GM21367 (cell line): ENCODE results near the gene CTRB2.
"Not testable (repeated sequence)": the region's sequence is repeated elsewhere in the genome, so short reads cannot be mapped to it uniquely, and the experiment has no call there.

Source experiments
- ATAC-seq: cut with Tn5 transposase; IDR thresholded peaks from one replicate; pipeline ENCODE4 v1.9.1; 2021; ENCODE audit not compliant: unreplicated experiment

The CTRB2 gene

DNA sequence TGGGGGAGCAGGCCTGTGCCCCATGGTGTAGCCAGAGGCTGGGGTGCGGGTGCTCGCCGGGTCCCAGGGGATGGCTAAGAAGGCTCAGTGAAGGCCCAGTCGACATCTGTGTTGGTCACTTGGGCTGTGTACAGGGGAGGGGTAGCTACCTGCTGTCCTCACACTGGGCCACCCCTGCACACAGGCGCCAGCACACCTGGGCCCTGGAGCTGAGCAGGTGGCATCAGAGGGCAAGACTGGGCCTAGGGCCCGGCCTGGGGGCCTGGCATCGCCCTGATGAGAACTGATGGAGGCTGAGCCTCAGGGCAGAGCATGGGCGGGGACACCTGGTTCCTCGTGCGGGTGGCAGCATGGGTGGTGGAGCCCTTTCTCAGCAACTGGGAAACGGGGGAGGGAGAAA lies 870 bp upstream of the CTRB2 start:
- ATAC-seq: no peak

DNA sequence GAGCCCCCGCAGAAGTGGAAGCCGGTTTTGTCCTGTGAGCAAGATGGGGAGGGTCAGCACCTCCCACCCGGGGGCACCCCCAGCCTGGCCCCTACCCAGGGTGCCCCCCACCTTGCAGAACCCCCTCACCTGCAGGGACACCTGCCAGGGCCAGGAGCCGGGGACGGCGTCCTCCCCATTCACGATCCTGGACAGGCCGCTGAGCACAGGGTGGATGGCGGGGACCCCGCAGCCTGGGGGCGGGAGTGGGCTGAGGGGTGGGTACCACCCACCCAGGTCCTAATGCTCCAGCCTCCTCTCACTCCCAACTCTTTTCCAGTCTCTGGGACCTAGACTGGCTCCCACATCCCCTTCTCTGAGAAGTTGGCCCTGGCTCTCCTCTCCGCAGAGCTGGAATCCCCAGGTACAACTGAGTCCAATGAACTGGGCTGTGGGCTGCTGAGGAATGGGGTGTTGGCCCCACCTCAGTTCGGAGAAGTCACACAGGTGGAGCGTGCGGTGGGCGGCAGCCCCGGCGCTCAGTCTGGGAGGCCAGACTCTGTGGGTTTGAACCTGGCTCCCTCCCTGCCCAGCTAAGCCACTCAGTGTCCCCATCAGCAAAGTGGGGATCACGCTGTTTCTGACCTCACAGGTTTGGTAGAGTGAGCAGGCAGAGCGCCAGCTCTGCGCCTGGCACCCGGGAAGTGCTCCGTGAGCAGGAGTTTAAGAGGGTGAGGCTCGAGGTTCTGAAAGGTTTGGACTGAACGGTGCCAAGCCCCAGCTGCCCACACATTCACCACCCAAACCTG lies 806 bp downstream of the CTRB2 start:
- not testable (repeated sequence) for ATAC-seq

- ATAC-seq: not testable (repeated sequence)
Measured at GRCh38 chr16:75205438-75205837, 1.5 kb downstream of the CTRB2 start.

DNA sequence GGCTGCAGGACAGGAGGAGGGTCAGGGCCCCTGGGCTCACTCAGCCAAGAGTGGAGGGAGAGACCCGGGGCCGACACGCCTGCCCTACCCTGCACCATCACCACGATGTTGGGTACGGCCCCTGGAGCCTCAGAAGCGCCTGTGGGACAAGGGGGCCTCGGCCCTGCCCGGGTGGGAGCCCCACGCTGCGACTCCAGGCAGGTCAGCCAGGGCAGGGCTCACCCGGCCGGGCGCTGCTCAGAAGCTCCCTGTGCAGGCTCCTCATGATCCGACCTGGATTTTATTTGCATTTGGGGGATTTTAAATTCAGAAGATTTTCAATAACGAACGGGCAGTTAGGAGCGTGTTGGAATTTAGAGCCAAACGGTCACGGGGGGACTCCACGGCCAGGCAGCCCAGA lies 2.1 kb downstream of the CTRB2 start:
- not testable (repeated sequence) for ATAC-seq

GRCh38 chr16:75204410-75204758 lies 2.6 kb downstream of the CTRB2 start:
- ATAC-seq: no peak

DNA sequence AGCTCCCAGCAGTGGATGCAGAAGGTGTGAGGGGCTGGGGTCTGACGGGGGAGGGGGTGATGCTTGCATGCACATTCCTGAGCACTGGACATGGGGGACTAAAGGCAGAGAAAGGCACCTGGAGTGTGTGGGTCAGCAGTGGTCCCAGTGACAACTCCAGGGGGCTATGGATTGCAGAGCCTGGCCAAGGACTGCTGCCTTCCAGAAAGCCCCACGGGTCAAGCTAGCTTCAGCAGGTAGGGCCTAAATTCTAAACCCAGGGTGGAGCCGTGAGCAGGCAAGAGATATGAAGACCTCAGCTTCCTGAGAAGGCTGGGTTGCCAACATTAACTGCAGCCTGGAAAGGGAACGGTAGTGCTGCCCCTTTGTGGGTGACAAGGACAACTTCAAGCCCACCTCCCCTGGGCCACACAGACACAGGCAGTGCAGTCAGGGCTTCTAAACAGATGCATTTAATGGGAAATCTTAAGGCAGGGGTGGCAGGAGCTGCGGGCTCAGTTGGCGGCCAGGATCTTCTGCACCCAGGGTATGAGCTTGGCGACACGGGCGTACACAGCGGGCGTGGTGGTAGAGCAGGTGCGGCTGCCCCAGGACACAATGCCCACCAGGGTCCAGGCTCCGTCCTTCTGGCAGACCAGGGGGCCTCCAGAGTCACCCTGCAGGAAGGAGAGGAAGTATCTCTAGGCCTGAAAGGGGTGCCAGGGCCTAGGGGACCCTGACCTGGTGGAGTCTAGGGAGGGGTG lies 3.1 kb downstream of the CTRB2 start:
- ATAC-seq: no peak

DNA sequence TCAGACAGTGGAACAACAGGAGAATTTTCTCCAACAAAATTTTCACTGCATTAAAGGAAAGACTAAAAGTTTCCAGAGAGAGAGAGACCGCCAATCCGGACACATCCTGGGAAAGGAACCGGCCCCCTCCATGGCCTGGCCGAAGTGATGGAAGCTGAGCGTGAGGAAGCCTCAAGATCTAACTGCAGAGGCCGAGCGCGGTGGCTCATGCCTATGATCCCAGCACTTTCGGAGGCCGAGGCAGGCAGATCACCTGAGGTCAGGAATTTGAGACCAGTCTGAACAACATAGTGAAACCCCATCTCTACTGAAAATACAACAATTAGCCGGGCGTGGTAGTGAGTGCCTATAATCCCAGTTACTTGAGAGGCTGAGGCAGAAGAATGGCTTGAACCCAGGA lies 3.9 kb downstream of the CTRB2 start:
- ATAC-seq: no peak

- ATAC-seq: no peak
Measured at GRCh38 chr16:75202069-75202590, 4.8 kb downstream of the CTRB2 start.

DNA sequence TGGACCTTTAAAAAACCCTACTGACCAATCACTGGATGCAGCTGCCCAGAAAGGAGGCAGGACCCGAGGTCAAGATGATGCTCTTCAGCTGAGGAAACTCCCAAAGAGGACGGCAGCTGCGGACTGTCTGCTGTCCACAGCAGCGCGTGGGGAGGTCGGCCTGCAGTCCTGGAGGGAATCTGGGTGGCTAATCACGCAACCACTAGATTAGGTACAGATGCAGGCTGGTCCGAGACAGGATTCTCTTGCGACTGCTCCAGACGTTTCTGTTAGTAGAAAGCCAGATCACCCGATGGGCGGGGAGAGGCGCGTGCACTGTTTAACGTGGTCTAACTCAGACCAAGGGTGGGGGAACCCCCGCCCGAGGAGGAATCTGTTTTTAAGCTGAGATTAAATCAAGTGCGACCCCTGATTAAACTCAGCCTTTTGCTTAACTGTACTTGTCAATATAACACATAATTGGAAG lies 8.8 kb downstream of the CTRB2 start:
- ATAC-seq: no peak

- no peak for ATAC-seq
Measured at GRCh38 chr16:75197522-75198134, 9.3 kb downstream of the CTRB2 start.

DNA sequence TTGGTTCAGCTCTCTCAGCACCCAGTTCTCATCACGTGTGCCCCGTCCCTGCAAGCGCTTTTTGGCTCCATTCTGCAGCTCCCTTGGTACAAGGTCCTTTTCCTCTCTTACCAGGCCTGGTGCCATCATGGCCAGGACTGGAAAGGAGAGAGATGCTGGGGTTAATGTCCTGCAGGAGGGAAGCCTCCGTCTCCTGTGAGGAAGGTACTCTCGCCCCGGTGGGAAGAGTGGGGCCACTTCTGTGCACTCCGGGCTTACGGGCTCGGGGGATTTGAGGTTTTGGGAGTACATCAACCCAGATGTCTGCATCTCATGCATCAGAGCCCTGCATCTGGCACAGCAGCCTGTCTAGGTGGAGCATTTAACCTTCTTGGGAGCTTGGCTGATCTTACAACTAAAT lies 10.1 kb downstream of the CTRB2 start:
- ATAC-seq: no peak

- no peak for ATAC-seq
Measured at GRCh38 chr16:75195811-75196790, 10.9 kb downstream of the CTRB2 start.

- ATAC-seq: no peak
Measured at GRCh38 chr16:75193730-75194444, 13.1 kb downstream of the CTRB2 start.

GRCh38 chr16:75193265-75193650 lies 13.7 kb downstream of the CTRB2 start:
- ATAC-seq: no peak

DNA sequence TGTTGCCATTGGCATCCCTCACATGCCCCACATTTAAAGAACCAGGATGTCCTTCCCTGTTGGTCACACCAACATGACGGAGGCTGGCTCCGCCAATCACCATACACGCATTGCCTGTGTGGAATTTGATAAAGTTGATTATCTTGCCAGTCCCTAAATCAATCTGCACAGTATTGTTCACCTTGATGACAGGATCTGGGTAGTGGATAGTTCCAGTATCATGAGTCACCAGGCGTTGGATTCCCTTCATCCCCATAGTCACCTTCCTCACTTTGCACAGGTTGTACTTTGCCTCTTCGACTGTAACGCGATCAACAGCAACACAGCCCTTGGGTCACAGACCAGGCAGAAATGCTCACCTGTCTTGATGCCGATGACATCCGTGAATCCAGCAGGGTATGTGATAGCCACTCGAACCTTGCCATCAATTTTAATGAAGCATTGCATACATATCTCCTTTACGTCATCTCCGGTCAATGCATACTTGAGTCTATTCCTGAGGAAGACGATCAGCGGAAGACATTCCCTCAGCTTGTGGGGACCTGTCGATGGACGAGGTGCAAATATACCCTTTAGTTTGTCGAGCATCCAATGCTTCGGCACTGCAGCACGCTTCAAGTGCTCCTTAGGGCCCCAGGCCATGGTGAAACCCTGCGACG lies 14.2 kb downstream of the CTRB2 start:
- ATAC-seq: no peak

GRCh38 chr16:75189638-75190245 lies 17.2 kb downstream of the CTRB2 start:
- no peak for ATAC-seq

DNA sequence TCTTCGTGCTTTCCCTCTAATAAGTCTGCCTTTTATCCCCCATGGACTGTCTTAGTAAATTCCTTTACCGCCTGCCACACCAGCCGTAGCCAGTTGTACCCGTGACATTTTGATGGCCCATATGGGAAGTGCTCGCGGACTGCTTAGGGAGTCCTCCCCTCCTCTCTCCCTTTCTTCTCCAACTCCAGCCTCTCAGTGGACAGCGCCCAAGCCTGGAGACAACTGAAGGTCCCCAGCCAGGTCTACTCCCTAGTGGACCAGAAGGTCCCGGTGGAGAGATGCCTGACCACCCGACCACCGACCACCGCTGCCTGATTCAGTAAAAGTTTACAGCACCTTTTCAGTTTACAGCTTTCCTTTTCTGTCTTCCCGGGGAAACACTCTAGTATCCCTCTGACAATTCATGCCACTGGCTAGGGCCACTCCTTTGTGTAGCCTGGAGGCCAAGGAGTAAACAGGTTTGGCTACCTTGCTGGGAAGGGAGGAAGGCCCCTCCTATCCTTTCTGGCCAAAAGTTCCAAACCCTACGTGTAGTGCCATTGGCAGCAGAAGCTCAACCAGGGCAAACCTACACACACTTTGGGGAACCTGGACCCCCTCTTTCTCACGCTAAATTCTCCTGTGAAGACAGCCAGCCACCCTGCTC lies 18.0 kb downstream of the CTRB2 start:
- ATAC-seq: no peak

GRCh38 chr16:75181630-75182029 lies 25.3 kb downstream of the CTRB2 start:
- ATAC-seq: no peak

- ATAC-seq: no peak
Measured at GRCh38 chr16:75179208-75179607, 27.8 kb downstream of the CTRB2 start.
